Panc1 (cell line): Measurements from ENCODE around the gene LSM10.

Experiments
- CTCF ChIP-seq: fragments of 450-650 bp; IDR thresholded peaks from 2 replicates; pipeline ENCODE4 v1.5.1; 2017; ENCODE audit warnings: mild to moderate bottlenecking
- POLR2AphosphoS5 ChIP-seq: IDR thresholded peaks from 2 replicates; pipeline ENCODE4 v1.6.1; 2012; ENCODE audit warnings: mild to moderate bottlenecking, low read depth, low read length, moderate library complexity
- REST ChIP-seq, 2 experiments: IDR thresholded peaks; 2 replicates each; pipeline ENCODE4 v1.6.1; 2011 to 2012; ENCODE audit warnings: low read depth in 2 of 2, control low read depth in 1 of 2, low read length in 1 of 2, mild to moderate bottlenecking in 1 of 2, moderate library complexity in 1 of 2; ENCODE audit not compliant: insufficient read depth in 1 of 2
- SIN3A ChIP-seq: IDR thresholded peaks from 2 replicates; pipeline ENCODE4 v1.6.1; 2012; ENCODE audit warnings: low read depth, mild to moderate bottlenecking, low read length, moderate library complexity, borderline replicate concordance; ENCODE audit not compliant: insufficient read depth

GRCh38 chr1:36433102-36433501, 35.4 kb upstream of the LSM10 start:
- TF ChIP-seq CTCF, result no peak
- TF ChIP-seq POLR2AphosphoS5, result no peak
- no peak for TF ChIP-seq SIN3A
- TF ChIP-seq REST (IDR thresholded peaks at IDR 0.05; ENCODE audit: insufficient read depth in 1 of 2, low read depth in 2 of 2, low read length in 1 of 2), result no peak
